GM23338 (cell line): ENCODE data around the gene IER5. TPM values are rescaled to one million over a fixed set of nuclear protein-coding genes. Genes with fewer than 3 reads are reported as not detected.

Source experiments
- ATAC-seq: fragments of 200-7000 bp; cut with Tn5 transposase; 3 replicates; pipeline ENCODE4 v1.9.1; 2020
- DNase-seq: peaks from one replicate; pipeline ENCODE4 v3.0.0-alpha.2; 2015; ENCODE audit warnings: low spot score
- H2AFZ ChIP-seq: fragments of 200-600 bp; sonication (generic); 2 replicates; pipeline ENCODE4 v1.8.0; 2016; ENCODE audit warnings: antibody characterized with exemption, mild to moderate bottlenecking, moderate library complexity
- H3F3A ChIP-seq: fragments of 200-600 bp; sonication (generic); replicated peaks from 2 replicates; pipeline ENCODE4 v1.8.0; 2017; ENCODE audit warnings: antibody characterized with exemption, mixed run types, low read depth
- H3K27ac ChIP-seq: fragments of 200-600 bp; sonication (generic); 2 replicates; pipeline ENCODE4 v1.6.1; 2016; ENCODE audit warnings: low read depth
- H3K27me3 ChIP-seq: fragments of 200-600 bp; sonication (generic); 2 replicates; pipeline ENCODE4 v1.8.0; 2016; ENCODE audit warnings: mild to moderate bottlenecking, mixed run types, moderate library complexity; ENCODE audit not compliant: insufficient read depth
- H3K36me3 ChIP-seq: fragments of 200-600 bp; sonication (generic); 2 replicates; pipeline ENCODE4 v1.8.0; 2016; ENCODE audit warnings: mild to moderate bottlenecking; ENCODE audit not compliant: insufficient read depth
- H3K4me1 ChIP-seq: fragments of 200-600 bp; sonication (generic); 2 replicates; pipeline ENCODE4 v1.8.0; 2016; ENCODE audit warnings: mild to moderate bottlenecking, moderate library complexity; ENCODE audit not compliant: insufficient read depth
- H3K4me2 ChIP-seq: fragments of 200-600 bp; sonication (generic); 2 replicates; pipeline ENCODE4 v1.7.1; 2017; ENCODE audit warnings: mixed run types
- H3K4me3 ChIP-seq: fragments of 200-600 bp; sonication (generic); 2 replicates; pipeline ENCODE4 v1.6.1; 2016; ENCODE audit warnings: mixed run types
- H3K79me2 ChIP-seq: fragments of 200-600 bp; sonication (generic); replicated peaks from 2 replicates; pipeline ENCODE4 v1.8.0; 2017; ENCODE audit warnings: mild to moderate bottlenecking; ENCODE audit not compliant: insufficient read depth
- H3K9me2 ChIP-seq: fragments of 200-600 bp; sonication (generic); 2 replicates; pipeline ENCODE4 v1.8.0; 2017; ENCODE audit not compliant: insufficient read depth
- H4K20me1 ChIP-seq: fragments of 200-600 bp; sonication (generic); replicated peaks from 2 replicates; pipeline ENCODE4 v1.8.0; 2017; ENCODE audit warnings: mild to moderate bottlenecking; ENCODE audit not compliant: insufficient read depth
- H3K27ac Mint-ChIP-seq: 2 replicates; pipeline ENCODE4 v1.8.0; 2020; ENCODE audit warnings: inconsistent platforms, mild to moderate bottlenecking, moderate library complexity, mixed read lengths
- H3K27me3 Mint-ChIP-seq: 3 replicates; pipeline ENCODE4 v1.8.0; 2022; ENCODE audit warnings: low read depth, mild to moderate bottlenecking, moderate library complexity, mixed read lengths, inconsistent platforms; ENCODE audit not compliant: insufficient read depth, poor library complexity
- H3K36me3 Mint-ChIP-seq: 3 replicates; pipeline ENCODE4 v1.8.0; 2021; ENCODE audit warnings: low read depth, mild to moderate bottlenecking, inconsistent platforms, moderate library complexity, mixed read lengths
- H3K4me1 Mint-ChIP-seq: 3 replicates; pipeline ENCODE4 v1.8.0; 2020; ENCODE audit warnings: mild to moderate bottlenecking, inconsistent platforms, mixed read lengths
- H3K4me3 Mint-ChIP-seq: 3 replicates; pipeline ENCODE4 v1.8.0; 2021; ENCODE audit warnings: moderate library complexity, mild to moderate bottlenecking, inconsistent platforms, mixed read lengths
- H3K9me3 Mint-ChIP-seq: 3 replicates; pipeline ENCODE4 v1.8.0; 2020; ENCODE audit warnings: moderate library complexity, mild to moderate bottlenecking, inconsistent platforms, mixed read lengths
- CTCF ChIP-seq, 2 experiments: fragments of 200-600 bp in 1 of 2; sonication (generic) in 1 of 2; conservative IDR thresholded peaks; 2 replicates each; pipeline versions ENCODE4 v1.5.1 to v1.6.1; 2016 to 2017; ENCODE audit warnings: antibody characterized with exemption in 2 of 2, low read depth in 2 of 2, mild to moderate bottlenecking in 2 of 2, moderate library complexity in 1 of 2
- EZH2phosphoT487 ChIP-seq: fragments of 200-600 bp; sonication (generic); IDR thresholded peaks from one replicate; pipeline ENCODE4 v1.8.1; 2018; ENCODE audit warnings: antibody characterized with exemption; ENCODE audit not compliant: unreplicated experiment
- JUNB ChIP-seq: IDR thresholded peaks from one replicate; pipeline ENCODE4 v1.6.1; 2016; ENCODE audit warnings: antibody characterized with exemption; ENCODE audit not compliant: unreplicated experiment
- POLR2AphosphoS5 ChIP-seq: IDR thresholded peaks from 2 replicates; pipeline ENCODE4 v1.6.1; 2016; ENCODE audit warnings: antibody characterized with exemption, low read depth
- REST ChIP-seq: IDR thresholded peaks from one replicate; pipeline ENCODE4 v1.6.1; 2018; ENCODE audit warnings: antibody characterized with exemption; ENCODE audit not compliant: unreplicated experiment
- ZNF114 ChIP-seq: fragments of 250-450 bp; sonication (Bioruptor Pico); IDR thresholded peaks from 2 replicates; pipeline ENCODE4 v1.5.0; 2020; ENCODE audit warnings: mild to moderate bottlenecking, moderate library complexity
- ZNF331 ChIP-seq: fragments of 250-450 bp; sonication (Bioruptor Pico); IDR thresholded peaks from 2 replicates; pipeline ENCODE4 v1.5.0; 2020; ENCODE audit warnings: low read depth, mild to moderate bottlenecking, moderate library complexity
- polyA plus RNA-seq: library from polyadenylated mRNA; unstranded; fragments of >200 nt; fragmentation: Nextera tagmentation; extraction: Ambion mirVana; gene quantifications from 2 replicates; pipeline ENCODE4 v1.2.1, GENCODE V29; 2016
- total RNA-seq: library from RNA; depleted of rRNA; stranded (reverse); fragments of >200 nt; shearing (Covaris generic); gene quantifications from 2 replicates; pipeline ENCODE4 v1.2.3, GENCODE V29; 2014

The IER5 gene
- total and polyA plus RNA-seq, 2 experiments from 2014 or later: 3.8 to 9.5 TPM

DNA sequence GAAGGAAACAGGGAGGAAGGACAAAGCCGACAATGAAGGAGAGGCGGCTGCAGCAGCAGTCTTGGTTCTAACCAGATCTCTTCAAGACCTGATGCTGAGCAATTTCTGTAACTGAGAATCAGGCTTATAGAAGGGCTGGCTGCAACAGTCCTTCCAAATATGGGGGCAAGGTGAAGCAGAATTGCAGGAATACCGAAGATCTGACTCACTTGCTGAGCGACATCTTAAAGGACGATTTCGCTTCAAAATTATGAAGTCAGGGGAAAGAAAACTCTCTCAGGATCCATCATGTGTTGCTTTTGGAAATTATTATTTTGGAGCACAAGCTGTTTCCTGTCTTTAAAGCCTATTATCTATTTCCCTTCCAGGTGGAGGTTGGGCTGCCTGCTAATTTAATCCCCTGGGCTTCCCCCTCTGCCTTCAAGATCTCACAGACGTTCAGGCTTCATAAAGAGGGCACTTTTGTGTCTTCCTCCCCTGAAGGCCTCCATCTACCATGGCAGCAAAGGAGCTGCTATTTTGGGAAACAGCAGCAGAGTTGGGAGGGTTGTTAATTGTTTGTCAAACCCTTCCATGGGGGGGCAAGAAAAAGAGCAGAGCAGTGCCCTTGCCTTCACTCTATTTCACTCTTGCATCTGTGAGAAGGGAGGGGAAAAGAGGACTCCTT lies 10.8 kb upstream of the IER5 start:
- no peak overlapping the region for H3K4me2 ChIP-seq
- H3K27me3 Mint-ChIP-seq: peaks cover 2% of the 10 kb centered on the region
- H3K9me3 Mint-ChIP-seq: peaks cover 2% of the 10 kb centered on the region; the same call in 2 of the 3 replicates
- H3K36me3 ChIP-seq: no peaks in the 10 kb centered on the region
- TF ChIP-seq CTCF (conservative IDR thresholded peaks at IDR 0.05; ENCODE audit: low read depth in 2 of 2) (no peak), EZH2phosphoT487 (no peak), ZNF331 (CRISPR knock-in tag) (no peak)
- H3F3A ChIP-seq: no peaks in the 10 kb centered on the region
- H3K79me2 ChIP-seq: no peaks in the 10 kb centered on the region
- H3K27me3 ChIP-seq: no peaks in the 10 kb centered on the region
- no peak overlapping the region for H3K4me3 ChIP-seq
- H3K4me1 ChIP-seq: peaks cover 19% of the 10 kb centered on the region
- ATAC-seq: no peak
- H2AFZ ChIP-seq: peak overlapping the region; percentile 84
- no peak for DNase-seq
- peaks cover 7% of the 10 kb centered on the region; the same call in 1 of the 2 replicates for H3K9me2 ChIP-seq
- H3K4me1 Mint-ChIP-seq: peaks cover 19% of the 10 kb centered on the region
- H3K27ac ChIP-seq: no peak overlapping the region
- H3K27ac Mint-ChIP-seq: no peak overlapping the region
- H4K20me1 ChIP-seq: no peaks in the 10 kb centered on the region
- no peak overlapping the region for H3K4me3 Mint-ChIP-seq
- no peaks in the 10 kb centered on the region for H3K36me3 Mint-ChIP-seq

DNA sequence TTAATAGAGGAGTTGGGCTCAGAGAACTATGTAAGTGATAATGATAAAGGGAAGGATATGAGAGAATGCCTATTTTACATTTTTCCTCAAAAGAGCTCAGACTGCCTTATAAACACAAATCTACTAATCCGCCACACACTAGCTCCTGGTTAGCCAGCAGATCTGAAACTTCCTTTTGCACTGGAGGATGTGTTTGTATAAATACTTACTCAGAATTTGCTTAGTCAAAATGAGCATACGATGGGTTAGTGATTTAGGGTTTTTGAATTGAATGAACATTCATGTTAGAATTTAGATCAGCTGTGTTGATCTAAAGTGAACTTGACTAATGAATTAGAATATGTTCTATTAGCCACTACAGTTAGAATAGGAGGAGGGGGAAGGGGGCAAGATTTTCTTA lies 9.1 kb upstream of the IER5 start:
- Histone ChIP-seq H2AFZ (no peak overlapping the region), H4K20me1 (no peaks in the 10 kb centered on the region), H3K79me2 (no peaks in the 10 kb centered on the region), H3F3A (no peaks in the 10 kb centered on the region), H3K4me1 (peaks cover 19% of the 10 kb centered on the region), H3K9me2 (peaks cover 7% of the 10 kb centered on the region; the same call in 1 of the 2 replicates), H3K27me3 (no peaks in the 10 kb centered on the region), H3K4me2 (no peak overlapping the region), H3K36me3 (no peaks in the 10 kb centered on the region), H3K4me3 (no peak overlapping the region), H3K27ac (no peak overlapping the region)
- peaks cover 2% of the 10 kb centered on the region; the same call in 2 of the 3 replicates for H3K9me3 Mint-ChIP-seq
- no peaks in the 10 kb centered on the region for H3K27me3 Mint-ChIP-seq
- DNase-seq (no peak), ATAC-seq (no peak)
- H3K4me3 Mint-ChIP-seq: no peak overlapping the region
- H3K36me3 Mint-ChIP-seq: no peaks in the 10 kb centered on the region
- peaks cover 19% of the 10 kb centered on the region for H3K4me1 Mint-ChIP-seq
- H3K27ac Mint-ChIP-seq: no peak overlapping the region
- no peak for TF ChIP-seq JUNB
- TF ChIP-seq POLR2AphosphoS5: no peak
- no peak for TF ChIP-seq CTCF (conservative IDR thresholded peaks at IDR 0.05; ENCODE audit: low read depth in 2 of 2)
- TF ChIP-seq ZNF114 (CRISPR knock-in tag): no peak
- no peak for TF ChIP-seq EZH2phosphoT487
- TF ChIP-seq REST: no peak
